NOMO-1 treated with dmso at 0.1 percent for 144 hours (cell line): ENCODE results near the gene GRAMD2B.
A peak's percentile ranks its signal among the peaks of the same experiment; 100 is the strongest.
"Not testable (repeated sequence)": the region's sequence is repeated elsewhere in the genome, so short reads cannot be mapped to it uniquely, and the experiment has no call there.

Source experiments
- DNase-seq: peaks from one replicate; lab custom pipeline; 2025; ENCODE audit not compliant: unreplicated experiment; lab: John Stamatoyannopoulos, UW

Gene GRAMD2B

GRCh38 chr5:126422994-126423788 is at the start of gene GRAMD2B:
Gene GRAMD2B (plus strand): TSS chr5:126423409. CDS start chr5:126423607, 198 bp downstream.
- peak; percentile 75 for DNase-seq

DNA sequence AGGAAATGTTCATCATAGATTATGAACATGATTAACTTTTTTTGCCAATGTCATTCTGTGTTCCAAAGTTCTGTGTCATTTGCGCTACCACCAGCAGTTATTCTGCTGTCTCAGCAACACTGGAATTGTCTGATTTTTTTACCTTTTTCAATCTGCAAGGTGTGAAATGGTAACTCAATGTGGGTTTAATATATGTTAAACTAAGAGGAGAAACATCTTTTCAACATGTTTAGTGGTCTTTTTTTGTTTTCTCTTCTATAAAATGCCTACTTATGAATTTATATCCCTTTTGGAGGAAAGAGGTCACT is 49.1 kb upstream of the GRAMD2B start:
- no peak for DNase-seq

- DNase-seq = no peak
Measured at GRCh38 chr5:126376443-126376842, 46.8 kb upstream of the GRAMD2B start.

DNA sequence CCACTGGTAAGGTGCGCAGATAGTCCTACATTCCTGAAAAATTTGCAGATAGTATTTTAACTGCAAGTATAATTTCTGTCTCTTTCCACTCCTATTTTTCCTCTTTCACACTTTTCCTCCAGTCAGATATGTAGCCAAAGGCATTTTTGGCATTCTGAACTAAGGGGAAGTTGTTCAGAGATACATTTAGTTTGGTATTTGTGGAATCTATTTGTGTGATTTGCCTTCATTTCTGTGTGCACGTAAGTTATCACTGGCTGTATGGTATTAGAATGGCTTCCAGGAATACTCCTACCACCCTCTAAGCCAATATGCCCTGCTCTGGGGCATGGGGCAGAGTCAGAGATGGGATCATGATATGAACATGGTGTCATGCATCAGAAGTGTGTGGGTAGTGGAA is 45.8 kb upstream of the GRAMD2B start:
- no peak for DNase-seq

DNA sequence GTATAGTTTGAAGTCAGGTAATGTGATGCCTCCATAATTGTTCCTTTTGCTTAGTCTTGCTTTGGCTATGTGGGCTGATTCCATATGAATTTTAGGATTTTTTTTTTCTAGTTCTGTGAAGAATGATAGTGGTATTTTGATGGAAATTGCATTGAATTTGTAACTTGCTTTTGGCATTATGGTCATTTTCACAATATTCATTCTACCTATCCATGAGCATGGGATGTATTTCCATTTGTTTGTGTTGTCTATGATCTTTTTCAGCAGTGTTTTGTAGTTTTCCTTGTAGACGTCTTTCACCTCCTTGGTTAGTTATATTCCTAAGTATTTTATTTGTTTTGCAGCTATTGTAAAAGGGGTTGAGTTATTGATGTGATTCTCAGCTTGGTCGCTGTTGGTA is 42.9 kb upstream of the GRAMD2B start:
- not testable (repeated sequence) for DNase-seq

DNA sequence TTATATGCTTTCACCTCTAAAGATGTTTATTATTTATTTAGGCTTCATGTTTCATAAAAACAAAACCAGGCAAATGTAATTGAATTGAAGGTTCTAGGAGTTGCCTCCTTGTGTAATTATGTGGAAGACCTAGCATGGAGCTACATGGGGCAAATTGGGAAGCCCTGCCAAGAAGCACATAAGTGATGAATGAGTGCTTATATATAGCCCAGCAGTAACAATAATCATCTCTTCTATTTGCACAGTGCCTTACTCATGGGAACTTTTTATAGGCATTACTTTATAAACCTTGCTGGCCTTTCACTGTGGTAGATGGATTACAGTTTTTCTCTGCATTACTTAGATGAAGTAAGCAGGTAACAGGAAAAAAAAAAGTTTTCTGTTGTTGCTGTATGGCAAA is 40.0 kb upstream of the GRAMD2B start:
- no peak for DNase-seq

DNA sequence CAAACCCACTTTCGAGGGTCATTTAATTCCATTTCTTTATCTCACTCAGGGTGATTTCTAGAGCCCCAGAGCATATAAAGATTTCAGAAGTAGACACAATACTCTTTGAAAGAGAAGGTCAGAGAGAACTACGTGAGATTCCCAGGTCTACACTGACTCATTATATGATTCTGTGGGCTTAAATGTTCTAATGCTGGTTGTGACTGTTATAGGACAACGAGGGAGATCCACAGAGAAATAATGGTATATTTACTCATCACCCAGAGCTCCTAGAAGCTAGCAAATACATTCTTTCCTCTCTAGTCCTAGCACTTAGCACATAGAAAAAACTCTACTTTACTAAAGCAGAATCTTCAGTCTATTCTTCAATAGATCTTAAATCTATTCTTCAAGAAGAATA is 39.4 kb upstream of the GRAMD2B start:
- no peak for DNase-seq

- no peak for DNase-seq
Measured at GRCh38 chr5:126384985-126385384, 38.2 kb upstream of the GRAMD2B start.

- no peak for DNase-seq
Measured at GRCh38 chr5:126385524-126386502, 37.4 kb upstream of the GRAMD2B start.

GRCh38 chr5:126389179-126389578 is 34.0 kb upstream of the GRAMD2B start:
- no peak for DNase-seq

DNA sequence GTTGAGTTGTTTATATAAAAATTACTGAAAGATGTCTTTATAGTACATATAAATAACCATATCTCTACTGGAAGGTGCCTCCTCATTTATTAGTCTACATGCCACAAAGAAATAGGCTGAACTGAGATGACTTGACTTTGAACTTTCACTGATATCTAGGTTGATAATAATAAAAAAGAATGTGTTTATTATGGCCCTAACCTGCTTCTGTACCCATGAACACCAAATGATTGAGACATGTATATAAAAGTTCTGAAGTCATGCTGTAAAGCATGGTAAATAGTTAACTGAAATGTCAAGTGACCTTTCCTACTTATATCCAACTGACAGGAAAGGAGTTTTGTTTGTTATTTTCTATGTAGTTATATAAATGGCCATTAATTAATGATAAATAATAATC is 33.2 kb upstream of the GRAMD2B start:
- DNase-seq = no peak

DNA sequence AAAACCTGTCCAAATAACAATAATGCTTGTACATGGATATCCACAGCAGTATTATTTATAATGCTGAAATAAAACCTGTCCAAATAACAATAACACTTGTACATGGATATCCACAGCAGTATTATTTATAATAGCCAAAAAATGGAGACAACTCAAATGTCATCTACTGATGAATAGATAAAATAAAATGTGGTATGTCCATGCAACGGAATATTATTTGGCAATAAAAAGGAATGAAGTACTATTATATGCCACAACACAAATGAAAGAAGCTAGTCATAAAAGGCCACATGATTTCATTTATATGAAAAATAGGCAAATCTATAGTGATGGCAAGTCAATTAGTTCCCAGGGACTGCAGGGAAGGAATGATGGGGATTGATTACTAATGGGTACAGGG is 31.8 kb upstream of the GRAMD2B start:
- no peak for DNase-seq

GRCh38 chr5:126394211-126394788 is 28.9 kb upstream of the GRAMD2B start:
- no peak for DNase-seq

GRCh38 chr5:126395198-126395597 is 28.0 kb upstream of the GRAMD2B start:
- DNase-seq = no peak

GRCh38 chr5:126395605-126396004 is 27.6 kb upstream of the GRAMD2B start:
- no peak for DNase-seq

- DNase-seq = not testable (repeated sequence)
Measured at GRCh38 chr5:126396721-126397120, 26.5 kb upstream of the GRAMD2B start.

DNA sequence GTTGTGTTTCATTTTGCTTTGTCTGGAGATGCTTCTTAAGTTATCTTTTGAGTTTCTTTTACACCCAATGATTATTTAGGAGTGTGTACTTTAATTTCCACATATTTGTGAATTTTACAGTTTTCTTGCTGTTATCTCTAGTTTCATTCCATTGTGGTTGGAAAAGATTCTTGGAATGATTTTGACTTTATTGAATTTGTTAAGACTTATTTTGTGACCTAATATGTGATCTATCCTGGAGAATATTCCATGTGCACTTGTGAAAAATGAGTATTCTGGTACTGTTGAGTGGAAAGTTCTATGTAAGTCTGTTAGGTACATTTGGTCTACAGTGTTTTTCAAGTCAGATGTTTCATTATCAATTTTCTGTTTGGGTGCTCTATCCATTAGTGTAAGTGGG is 24.4 kb upstream of the GRAMD2B start:
- DNase-seq = no peak

GRCh38 chr5:126400621-126401251 is 22.5 kb upstream of the GRAMD2B start:
- DNase-seq = no peak

DNA sequence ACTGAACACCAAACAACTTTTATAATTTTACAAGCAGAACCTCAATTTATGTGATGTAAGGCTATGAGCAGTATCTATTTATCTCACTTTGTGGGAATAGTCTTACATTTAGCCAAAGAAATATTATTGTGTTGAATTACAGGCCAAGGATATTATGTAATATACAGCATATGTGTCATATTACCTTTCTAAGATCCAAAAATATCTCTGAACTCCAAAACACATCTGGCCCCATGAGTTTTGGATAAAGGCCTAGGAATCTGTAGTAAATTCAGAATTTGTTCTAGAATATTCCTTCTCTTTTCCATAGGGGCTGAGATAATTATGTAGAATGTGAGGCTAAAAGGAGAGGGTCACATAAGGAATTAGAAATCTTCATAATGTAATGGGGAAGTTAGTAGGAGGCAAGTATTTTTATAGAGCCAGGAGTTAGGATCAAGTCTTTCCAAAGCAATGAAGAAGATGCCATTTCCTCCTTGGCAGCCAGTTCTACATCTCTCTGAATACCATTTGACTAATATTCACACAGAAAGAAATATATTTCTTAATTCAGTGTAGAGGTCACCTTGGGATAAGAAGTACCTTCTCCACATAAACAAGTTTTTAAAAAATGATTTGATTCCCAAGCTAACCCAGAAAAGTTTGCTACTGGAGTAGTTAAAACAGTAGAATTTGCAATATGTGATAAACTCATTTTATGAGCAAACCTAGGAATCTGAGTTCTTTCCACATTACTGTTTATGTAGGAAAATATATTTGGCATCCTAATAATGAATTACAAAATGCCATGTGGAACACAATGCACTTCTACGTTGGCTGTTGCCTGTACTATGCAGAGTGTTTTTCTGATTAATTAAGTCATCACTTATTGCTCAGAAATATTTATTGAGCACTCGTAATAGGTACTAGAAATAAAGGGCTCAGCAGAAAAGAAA is 20.3 kb upstream of the GRAMD2B start:
- no peak for DNase-seq

GRCh38 chr5:126403876-126404275 is 19.3 kb upstream of the GRAMD2B start:
- no peak for DNase-seq
